Upper lobe of right lung (tissue), 1 donor: Measurements from ENCODE around the gene TRAF2. TPM values are rescaled to one million over a fixed set of nuclear protein-coding genes. Genes with fewer than 3 reads are reported as not detected.

Experiments
- ATAC-seq: fragments of 200-7000 bp; cut with Tn5 transposase; one replicate; pipeline ENCODE4 v1.9.1; 2020; ENCODE audit warnings: mild to moderate bottlenecking, moderate library complexity
- DNase-seq: peaks from one replicate; pipeline ENCODE4 v3.0.0-alpha.2; 2020
- H3K27ac ChIP-seq: fragments of 200-600 bp; one replicate; pipeline ENCODE4 v1.8.0; 2022
- H3K27me3 ChIP-seq: fragments of 200-600 bp; one replicate; pipeline ENCODE4 v1.8.0; 2022; ENCODE audit warnings: mild to moderate bottlenecking
- H3K36me3 ChIP-seq: fragments of 200-600 bp; one replicate; pipeline ENCODE4 v1.8.0; 2022
- H3K4me1 ChIP-seq: fragments of 200-600 bp; one replicate; pipeline ENCODE4 v1.8.0; 2022
- H3K4me3 ChIP-seq: fragments of 200-600 bp; one replicate; pipeline ENCODE4 v1.8.0; 2022; ENCODE audit warnings: mild to moderate bottlenecking
- H3K9me3 ChIP-seq: fragments of 200-600 bp; one replicate; pipeline ENCODE4 v1.8.0; 2022
- CTCF ChIP-seq: fragments of 200-600 bp; IDR thresholded peaks from one replicate; pipeline ENCODE4 v1.8.0; 2022; ENCODE audit warnings: antibody characterized with exemption
- intact Hi-C: fragments of 100-400 bp; cut with DNase I; formaldehyde crosslinking; loops from one replicate; pipeline ENCODE4 v1.11.0; 2022
- total RNA-seq: library from RNA; stranded (reverse); fragmentation: NEBNext Ultra II Directional; extraction: Animal tissue kit (Norgen Biotek cat#: 25700); gene quantifications from one replicate; pipeline ENCODE4 v1.2.1, GENCODE V29; 2021
- donor health status: DM: no; HTN: yes; CAD: no; lungs with severe emphysema.

TRAF2 gene
- total RNA-seq, 1 donor from 2014 or later: 14.8 TPM

GRCh38 chr9:136952876-136953770, 66.8 kb downstream of the TRAF2 start:
- Histone ChIP-seq H3K4me1 (peaks cover 12% of the 10 kb centered on the region), H3K9me3 (no peaks in the 10 kb centered on the region), H3K4me3 (no peak overlapping the region), H3K27me3 (no peaks in the 10 kb centered on the region), H3K36me3 (no peaks in the 10 kb centered on the region), H3K27ac (no peak overlapping the region)
- DNase-seq: no peak
- ATAC-seq: no peak
- TF ChIP-seq CTCF: no peak
- intact Hi-C loops: no loop called here

DNA sequence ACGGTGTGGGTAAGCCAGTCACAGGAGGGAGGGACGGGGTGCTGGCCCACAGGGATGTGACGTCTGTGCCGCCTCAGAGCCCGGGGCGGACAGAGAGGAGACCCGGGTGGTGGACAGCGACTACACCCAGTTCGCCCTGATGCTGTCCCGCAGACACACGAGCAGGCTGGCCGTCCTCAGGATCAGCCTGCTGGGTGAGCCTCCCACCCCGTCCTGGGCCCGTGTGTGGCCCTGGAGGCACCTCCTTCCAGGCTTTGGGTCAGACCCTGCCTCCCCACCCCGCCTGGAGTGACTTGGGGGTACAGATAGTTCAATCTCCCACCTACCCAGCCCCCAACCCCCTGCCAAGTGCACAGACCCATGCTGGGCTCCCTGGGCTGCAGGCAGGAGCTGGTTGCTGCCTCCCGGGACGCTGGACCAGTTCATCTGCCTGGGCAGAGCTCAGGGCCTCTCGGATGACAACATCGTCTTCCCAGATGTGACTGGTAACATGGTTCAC, 67.5 kb downstream of the TRAF2 start:
- no peak for ATAC-seq
- H3K4me1 ChIP-seq: peaks cover 12% of the 10 kb centered on the region
- H3K9me3 ChIP-seq: no peaks in the 10 kb centered on the region
- H3K27ac ChIP-seq: no peak overlapping the region
- DNase-seq: no peak
- intact Hi-C loops: no loop called here
- no peaks in the 10 kb centered on the region for H3K27me3 ChIP-seq
- TF ChIP-seq CTCF: no peak
- no peak overlapping the region for H3K4me3 ChIP-seq
- H3K36me3 ChIP-seq: no peaks in the 10 kb centered on the region

GRCh38 chr9:136954270-136955083, 68.2 kb downstream of the TRAF2 start:
- Histone ChIP-seq H3K4me3 (no peak overlapping the region), H3K27ac (no peak overlapping the region), H3K27me3 (no peaks in the 10 kb centered on the region), H3K9me3 (no peaks in the 10 kb centered on the region), H3K4me1 (peaks cover 6% of the 10 kb centered on the region), H3K36me3 (no peaks in the 10 kb centered on the region)
- ATAC-seq (no peak), DNase-seq (no peak)
- TF ChIP-seq CTCF: no peak
- intact Hi-C loops: no loop called here

GRCh38 chr9:136955202-136955942, 69.1 kb downstream of the TRAF2 start:
- ATAC-seq (no peak), DNase-seq (no peak)
- Histone ChIP-seq H3K9me3 (no peaks in the 10 kb centered on the region), H3K4me3 (no peak overlapping the region), H3K27ac (no peak overlapping the region), H3K4me1 (peaks cover 3% of the 10 kb centered on the region), H3K27me3 (no peaks in the 10 kb centered on the region), H3K36me3 (no peaks in the 10 kb centered on the region)
- intact Hi-C loops: no loop called here
- TF ChIP-seq CTCF: no peak

DNA sequence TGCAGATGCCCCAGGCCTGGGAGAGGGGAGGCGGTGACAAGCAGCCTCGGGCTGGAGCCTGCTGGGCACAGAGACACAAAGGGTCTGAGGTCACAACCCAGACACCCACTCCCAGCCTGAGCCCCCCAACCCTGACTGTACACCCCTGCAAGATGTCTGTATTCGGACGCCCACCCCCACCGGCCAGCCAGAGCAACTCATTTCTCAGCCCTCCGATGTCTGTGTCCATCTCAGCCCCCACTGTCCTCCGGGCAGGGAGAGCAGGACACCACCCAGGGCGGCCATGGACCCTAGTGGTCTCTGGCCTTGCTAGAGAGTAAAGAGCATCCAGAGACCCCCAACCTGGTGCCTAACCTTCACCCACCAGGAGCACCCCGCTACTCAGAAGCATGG, 69.6 kb downstream of the TRAF2 start:
- H3K9me3 ChIP-seq: no peaks in the 10 kb centered on the region
- H3K27ac ChIP-seq: no peak overlapping the region
- TF ChIP-seq CTCF: no peak
- H3K27me3 ChIP-seq: no peaks in the 10 kb centered on the region
- intact Hi-C loops: no loop called here
- H3K4me3 ChIP-seq: no peak overlapping the region
- H3K36me3 ChIP-seq: no peaks in the 10 kb centered on the region
- DNase-seq (no peak), ATAC-seq (no peak)
- H3K4me1 ChIP-seq: no peaks in the 10 kb centered on the region
